Activated T-helper 2 cell treated with anti-CD3 and anti-CD28 coated beads, Interferon-gamma antibody, Interleukin-2, Interleukin-4, amounts not matched to agents 10 μg/mL and 5 μg/mL and 100 μg/mL, durations not matched to agents 14 hours and 24 hours and 36 hours (primary cell): ENCODE data around the gene CEP72. TPM values are rescaled to one million over a fixed set of nuclear protein-coding genes. Genes with fewer than 3 reads are reported as not detected.
"Not testable (repeated sequence)": the region's sequence is repeated elsewhere in the genome, so short reads cannot be mapped to it uniquely, and the experiment has no call there.

ENCODE experiments used
- DNase-seq: peaks from one replicate; pipeline ENCODE4 v3.0.0; 2021; ENCODE audit warnings: low spot score
- H3K27ac Mint-ChIP-seq: one replicate; pipeline ENCODE4 v1.8.0; 2021; ENCODE audit warnings: mixed read lengths
- H3K27me3 Mint-ChIP-seq: one replicate; pipeline ENCODE4 v1.8.0; 2021; ENCODE audit warnings: low read depth, mixed read lengths
- H3K36me3 Mint-ChIP-seq: one replicate; pipeline ENCODE4 v1.8.0; 2021; ENCODE audit warnings: low read depth, mixed read lengths
- H3K4me1 Mint-ChIP-seq: one replicate; pipeline ENCODE4 v1.8.0; 2021; ENCODE audit warnings: low read depth, mixed read lengths
- H3K4me3 Mint-ChIP-seq: one replicate; pipeline ENCODE4 v1.8.0; 2021; ENCODE audit warnings: low read depth, mild to moderate bottlenecking, moderate library complexity, mixed read lengths
- H3K9me3 Mint-ChIP-seq: one replicate; pipeline ENCODE4 v1.8.0; 2021; ENCODE audit warnings: mixed read lengths
- intact Hi-C: fragments of 100-400 bp; cut with micrococcal nuclease; formaldehyde crosslinking; loops from one replicate; pipeline ENCODE4 v1.15.1; 2023
- total RNA-seq: library from RNA; stranded (reverse); gene quantifications from 2 replicates; pipeline ENCODE4 v1.2.3, GENCODE V29; 2022

The CEP72 gene
- total RNA-seq, 1 donor from 2014 or later, result 30.2 TPM

DNA sequence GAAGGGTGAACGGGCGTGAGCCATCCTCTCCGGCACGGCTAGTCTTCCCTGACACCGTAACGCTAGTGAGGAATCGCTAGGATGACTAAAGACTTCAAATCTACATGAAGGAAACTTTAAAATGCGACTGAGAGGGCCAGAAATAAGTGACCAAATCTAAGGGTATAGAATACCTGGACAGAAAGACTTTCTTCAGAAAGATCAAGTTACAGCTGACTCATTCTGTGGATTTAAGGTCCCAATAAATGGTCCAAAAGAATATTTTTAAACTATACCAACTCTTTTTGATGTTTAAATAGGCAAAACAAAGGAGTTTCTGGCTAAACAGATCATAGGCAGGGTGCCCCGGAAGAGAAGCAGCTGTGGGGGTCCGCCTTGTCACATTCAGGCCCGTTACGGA, 38.9 kb upstream of the CEP72 start:
- Mint-ChIP-seq H3K4me1 (no peaks in the 10 kb centered on the region), H3K27me3 (peaks cover 9% of the 10 kb centered on the region), H3K4me3 (no peak overlapping the region), H3K9me3 (peaks cover 15% of the 10 kb centered on the region), H3K27ac (no peak overlapping the region), H3K36me3 (no peaks in the 10 kb centered on the region)
- DNase-seq, result no peak
- intact Hi-C loops, result no loop called here

DNA sequence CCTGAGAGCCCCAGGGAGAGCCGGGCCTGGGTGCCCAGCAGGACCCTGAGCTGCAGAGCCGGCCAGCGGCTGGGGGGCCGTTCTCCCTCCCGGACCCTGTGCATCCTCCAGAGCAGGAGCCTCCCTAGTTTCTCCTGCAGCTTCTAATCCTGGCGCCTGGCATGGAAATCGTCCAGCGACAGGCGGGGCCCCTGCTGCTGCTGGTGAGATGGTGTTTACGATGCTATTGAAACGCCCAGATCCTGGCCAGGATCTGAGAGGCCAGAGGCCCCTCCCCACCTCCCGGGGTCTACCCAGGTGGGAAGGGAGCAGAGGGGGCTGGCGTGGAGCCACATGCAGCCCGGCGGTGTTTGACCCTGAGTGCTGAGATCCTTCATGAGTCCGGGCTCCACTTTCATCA, 38.2 kb upstream of the CEP72 start:
- Mint-ChIP-seq H3K4me1 (no peaks in the 10 kb centered on the region), H3K9me3 (peaks cover 15% of the 10 kb centered on the region), H3K36me3 (no peaks in the 10 kb centered on the region), H3K27ac (no peak overlapping the region), H3K27me3 (peaks cover 13% of the 10 kb centered on the region), H3K4me3 (no peak overlapping the region)
- no peak for DNase-seq
- intact Hi-C loops, result no loop called here

DNA sequence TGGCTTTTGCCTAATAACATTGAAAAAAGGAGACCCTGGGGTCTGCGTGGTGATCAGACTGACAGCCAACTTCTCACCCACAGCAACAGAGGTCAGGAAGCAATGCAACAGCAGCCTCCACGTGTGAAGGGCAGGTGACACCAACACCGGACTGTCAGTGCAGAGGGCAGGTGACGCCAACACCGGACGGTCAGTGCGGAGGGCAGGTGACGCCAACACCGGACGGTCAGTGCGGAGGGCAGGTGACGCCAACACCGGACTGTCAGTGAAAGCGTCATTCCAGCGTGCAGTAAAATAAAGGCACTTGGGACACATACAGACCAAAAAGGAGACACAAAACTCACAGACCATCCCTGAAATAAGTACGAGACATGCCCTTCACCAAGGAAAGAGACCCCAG, 37.2 kb upstream of the CEP72 start:
- Mint-ChIP-seq H3K27ac (no peak overlapping the region), H3K4me3 (no peak overlapping the region), H3K4me1 (no peaks in the 10 kb centered on the region), H3K27me3 (peaks cover 18% of the 10 kb centered on the region), H3K36me3 (no peaks in the 10 kb centered on the region), H3K9me3 (peaks cover 15% of the 10 kb centered on the region)
- intact Hi-C loops, result no loop called here
- DNase-seq, result no peak

DNA sequence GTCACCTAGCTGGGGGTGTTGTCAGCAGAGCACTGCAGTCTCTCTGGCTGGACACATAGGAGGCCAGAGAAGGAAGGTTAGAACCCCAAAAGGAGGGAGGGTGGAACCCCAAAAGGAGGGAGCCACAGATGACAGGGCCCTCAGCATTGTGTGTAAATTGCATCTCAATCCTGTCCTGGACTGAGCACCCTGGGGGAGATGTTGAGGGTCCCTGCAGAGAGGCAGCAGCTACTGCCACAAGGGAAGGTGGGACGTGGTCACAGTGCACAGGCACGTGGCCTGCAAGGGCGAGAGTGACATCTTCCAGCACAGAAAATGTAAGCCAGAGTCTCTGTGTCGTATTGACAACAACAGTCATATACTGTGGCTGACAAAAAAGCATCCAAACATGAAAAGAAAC, 36.5 kb upstream of the CEP72 start:
- DNase-seq, result no peak
- no peak overlapping the region for H3K27ac Mint-ChIP-seq
- intact Hi-C loops, result no loop called here
- H3K9me3 Mint-ChIP-seq, result peaks cover 15% of the 10 kb centered on the region
- H3K4me3 Mint-ChIP-seq, result no peak overlapping the region
- no peaks in the 10 kb centered on the region for H3K4me1 Mint-ChIP-seq
- H3K36me3 Mint-ChIP-seq, result no peaks in the 10 kb centered on the region
- H3K27me3 Mint-ChIP-seq, result peaks cover 24% of the 10 kb centered on the region

DNA sequence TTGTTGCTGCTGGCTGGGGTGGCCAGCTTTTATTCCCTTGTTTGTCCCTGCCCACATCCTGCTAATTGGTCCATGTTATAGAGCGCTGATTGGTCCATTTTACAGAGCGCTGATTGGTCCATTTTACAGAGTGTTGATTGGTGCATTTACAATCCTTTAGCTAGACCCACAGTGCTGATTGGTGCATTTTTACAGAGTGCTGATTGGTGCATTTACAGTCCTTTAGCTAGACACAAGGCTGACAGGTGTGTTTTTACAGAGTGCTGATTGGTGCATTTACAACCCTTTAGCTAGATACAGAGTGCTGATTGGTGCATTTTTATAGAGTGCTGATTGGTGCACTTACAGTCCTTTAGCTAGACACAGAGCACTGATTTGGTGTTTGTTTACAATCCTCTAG, 34.9 kb upstream of the CEP72 start:
- DNase-seq, H3K4me3 Mint-ChIP-seq, intact Hi-C loops, H3K27ac Mint-ChIP-seq, H3K36me3 Mint-ChIP-seq, H3K4me1 Mint-ChIP-seq: not testable (repeated sequence)
- H3K9me3 Mint-ChIP-seq, result peaks cover 15% of the 10 kb centered on the region
- peaks cover 27% of the 10 kb centered on the region for H3K27me3 Mint-ChIP-seq

DNA sequence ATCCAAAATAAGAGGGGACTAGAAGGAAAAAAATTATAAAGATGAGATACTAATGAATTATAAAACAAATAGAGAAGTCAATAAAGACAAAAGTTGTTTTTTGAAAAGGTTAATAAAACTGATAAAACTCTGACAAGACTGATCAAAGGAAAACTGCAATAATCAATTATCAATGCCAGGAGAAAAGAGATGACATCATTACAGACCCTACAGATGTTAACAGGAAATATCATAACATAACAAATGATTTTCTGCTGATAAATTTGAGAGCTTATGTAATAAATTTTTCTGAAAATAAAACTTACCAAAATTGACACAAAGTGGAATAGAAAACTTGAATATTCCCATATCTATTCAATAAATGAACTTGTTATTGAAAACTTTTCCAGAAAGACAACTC, 34.3 kb upstream of the CEP72 start:
- Mint-ChIP-seq H3K36me3 (no peaks in the 10 kb centered on the region), H3K9me3 (peaks cover 15% of the 10 kb centered on the region), H3K4me3 (no peak overlapping the region), H3K27ac (no peak overlapping the region), H3K4me1 (no peaks in the 10 kb centered on the region), H3K27me3 (peaks cover 27% of the 10 kb centered on the region)
- intact Hi-C loops, result no loop called here
- DNase-seq, result no peak

DNA sequence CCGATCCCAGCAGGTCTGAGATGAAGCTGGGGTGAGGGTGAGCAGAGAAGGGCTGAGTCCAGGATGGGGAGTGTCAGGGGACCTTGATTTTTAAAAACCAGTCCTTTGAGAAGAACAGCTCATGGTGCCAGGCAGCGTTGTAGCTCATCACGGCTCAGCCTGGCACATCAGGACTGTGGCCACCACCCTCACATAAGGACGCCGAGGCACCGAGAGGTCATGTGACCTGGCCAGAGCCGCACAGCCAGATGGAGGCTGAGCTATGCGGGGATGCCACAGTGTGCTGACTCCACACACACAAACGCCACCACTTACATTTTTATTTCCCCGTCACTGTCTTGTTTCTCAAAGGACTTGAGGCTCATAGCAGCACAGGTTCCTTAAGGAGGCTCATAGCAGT, 32.9 kb upstream of the CEP72 start:
- Mint-ChIP-seq H3K9me3 (peaks cover 21% of the 10 kb centered on the region), H3K36me3 (no peaks in the 10 kb centered on the region), H3K27ac (no peak overlapping the region), H3K4me1 (no peaks in the 10 kb centered on the region), H3K4me3 (no peak overlapping the region), H3K27me3 (peaks cover 27% of the 10 kb centered on the region)
- DNase-seq, result no peak
- intact Hi-C loops, result no loop called here

DNA sequence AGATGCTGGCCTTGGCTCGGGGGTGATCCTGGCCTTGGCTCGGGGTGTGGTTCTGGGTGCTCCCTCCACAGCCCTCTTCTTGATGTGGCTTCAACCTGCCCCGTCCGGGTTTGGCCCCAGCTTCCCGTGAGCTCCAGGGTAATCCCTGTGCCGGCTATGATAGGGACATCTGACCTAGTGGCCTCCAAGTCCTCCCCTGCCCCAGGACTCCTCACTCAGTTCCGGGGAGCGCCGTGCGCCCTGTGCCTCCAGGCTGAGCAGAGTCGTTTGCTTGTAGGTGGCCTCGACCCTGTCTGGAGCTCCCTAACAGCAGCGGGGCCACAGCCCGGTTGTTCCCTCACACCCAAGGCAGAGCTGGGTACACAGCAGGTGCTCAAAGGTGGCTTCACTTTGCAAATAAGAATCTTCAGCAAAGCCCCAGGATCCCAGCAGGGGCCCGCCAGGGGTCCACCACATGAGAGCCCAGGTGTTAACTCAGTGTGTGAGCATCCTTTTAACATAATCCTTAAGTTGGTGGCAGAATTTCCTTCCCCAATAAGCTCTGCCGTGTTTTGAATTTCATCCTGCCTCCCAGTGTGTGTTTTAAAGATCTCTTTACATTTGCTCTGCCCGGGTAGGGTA, 32.3 kb upstream of the CEP72 start:
- Mint-ChIP-seq H3K27ac (no peak overlapping the region), H3K36me3 (no peaks in the 10 kb centered on the region), H3K9me3 (peaks cover 21% of the 10 kb centered on the region), H3K4me3 (no peak overlapping the region), H3K27me3 (peaks cover 27% of the 10 kb centered on the region), H3K4me1 (no peaks in the 10 kb centered on the region)
- intact Hi-C loops, result no loop called here
- DNase-seq, result no peak

DNA sequence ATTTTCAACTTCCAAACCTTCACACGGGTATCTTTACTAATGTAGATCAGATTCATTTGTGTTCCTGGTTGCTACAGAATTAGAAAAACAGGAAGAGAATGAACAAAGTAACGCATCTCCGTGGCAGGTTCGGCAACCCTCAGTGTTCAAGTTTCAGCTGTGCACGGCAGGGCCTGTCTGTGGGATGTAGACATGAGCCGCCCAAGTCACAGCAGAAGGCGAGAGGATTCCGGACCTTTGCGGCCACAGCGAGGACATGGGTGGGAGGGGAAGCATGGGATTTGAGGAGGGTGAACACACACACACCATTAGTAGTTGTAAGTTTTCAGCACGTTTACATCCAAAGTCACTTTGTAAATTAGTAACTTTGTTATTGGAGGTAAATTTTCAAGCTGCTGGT, 31.7 kb upstream of the CEP72 start:
- Mint-ChIP-seq H3K4me3 (no peak overlapping the region), H3K27me3 (peaks cover 24% of the 10 kb centered on the region), H3K4me1 (no peaks in the 10 kb centered on the region), H3K27ac (no peak overlapping the region), H3K36me3 (no peaks in the 10 kb centered on the region), H3K9me3 (peaks cover 18% of the 10 kb centered on the region)
- no peak for DNase-seq
- intact Hi-C loops, result no loop called here

DNA sequence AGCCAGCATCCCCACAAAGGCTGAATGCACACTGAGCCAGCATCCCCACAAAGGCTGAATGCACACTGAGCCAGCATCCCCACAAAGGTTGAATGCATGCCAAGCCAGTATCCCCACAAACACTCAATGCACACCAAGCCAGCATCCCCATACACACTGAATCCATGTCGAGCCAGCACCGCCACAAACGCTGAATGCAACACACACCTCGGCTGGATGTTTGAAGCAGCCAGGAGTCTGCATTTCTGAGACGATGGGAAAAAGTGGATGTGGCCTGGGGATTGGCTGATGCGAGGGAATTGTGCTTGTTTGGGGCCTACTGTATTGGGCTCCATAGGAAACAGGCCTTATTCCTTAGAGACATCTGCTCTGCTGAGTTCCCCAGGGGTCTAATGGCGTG, 30.9 kb upstream of the CEP72 start:
- Mint-ChIP-seq H3K27ac (no peak overlapping the region), H3K36me3 (no peaks in the 10 kb centered on the region), H3K27me3 (peaks cover 20% of the 10 kb centered on the region), H3K9me3 (peaks cover 13% of the 10 kb centered on the region), H3K4me3 (no peak overlapping the region), H3K4me1 (no peaks in the 10 kb centered on the region)
- intact Hi-C loops, result no loop called here
- no peak for DNase-seq

DNA sequence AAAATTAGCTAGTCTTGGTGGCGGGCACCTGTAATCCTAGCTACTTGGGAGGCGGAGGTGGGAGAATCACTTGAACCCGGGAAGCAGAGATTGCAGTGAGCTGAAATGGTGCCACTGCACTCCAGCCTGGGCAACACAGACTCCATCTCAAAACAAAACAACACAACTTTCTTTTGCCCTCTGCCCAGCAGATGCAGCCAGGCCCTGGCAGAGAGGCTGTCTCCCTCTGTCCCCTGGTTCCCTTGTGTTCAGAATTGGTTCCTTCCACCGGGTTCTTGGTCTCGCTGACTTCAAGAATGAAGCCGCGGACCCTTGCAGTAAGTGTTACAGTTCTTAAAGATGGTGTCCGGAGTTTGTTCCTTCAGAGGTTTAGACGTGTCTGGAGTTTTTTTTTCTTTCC, 30.2 kb upstream of the CEP72 start:
- H3K4me1 Mint-ChIP-seq, result no peaks in the 10 kb centered on the region
- intact Hi-C loops, result no loop called here
- peaks cover 13% of the 10 kb centered on the region for H3K9me3 Mint-ChIP-seq

DNA sequence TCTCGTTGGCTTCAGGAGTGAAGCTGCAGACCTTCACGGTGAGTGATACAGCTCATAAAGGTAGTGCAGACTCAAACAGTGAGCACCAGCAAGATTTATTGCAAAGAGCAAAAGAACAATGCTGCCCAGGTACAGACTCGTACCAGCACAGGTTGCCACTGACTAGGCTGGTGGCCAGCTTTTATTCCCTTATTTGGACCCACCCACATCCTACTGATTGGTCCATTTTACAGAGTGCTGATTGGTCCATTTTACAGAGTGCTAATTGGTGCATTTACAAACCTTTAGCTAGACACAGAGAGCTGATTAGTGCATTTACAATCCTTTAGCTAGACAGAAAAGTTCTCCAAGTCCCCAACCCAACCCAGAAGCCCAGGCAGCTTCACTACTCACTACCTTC, 29.7 kb upstream of the CEP72 start:
- H3K4me1 Mint-ChIP-seq, DNase-seq, intact Hi-C loops, H3K27ac Mint-ChIP-seq, H3K4me3 Mint-ChIP-seq, H3K36me3 Mint-ChIP-seq: not testable (repeated sequence)
- Mint-ChIP-seq H3K27me3 (peaks cover 18% of the 10 kb centered on the region), H3K9me3 (peaks cover 12% of the 10 kb centered on the region)

More for the DNA sequence above, 30.2 kb upstream of the CEP72 start:
- no peaks in the 10 kb centered on the region for H3K36me3 Mint-ChIP-seq
- DNase-seq, result no peak
- H3K4me3 Mint-ChIP-seq, result no peak overlapping the region
- H3K27me3 Mint-ChIP-seq, result peaks cover 20% of the 10 kb centered on the region
- H3K27ac Mint-ChIP-seq, result no peak overlapping the region

DNA sequence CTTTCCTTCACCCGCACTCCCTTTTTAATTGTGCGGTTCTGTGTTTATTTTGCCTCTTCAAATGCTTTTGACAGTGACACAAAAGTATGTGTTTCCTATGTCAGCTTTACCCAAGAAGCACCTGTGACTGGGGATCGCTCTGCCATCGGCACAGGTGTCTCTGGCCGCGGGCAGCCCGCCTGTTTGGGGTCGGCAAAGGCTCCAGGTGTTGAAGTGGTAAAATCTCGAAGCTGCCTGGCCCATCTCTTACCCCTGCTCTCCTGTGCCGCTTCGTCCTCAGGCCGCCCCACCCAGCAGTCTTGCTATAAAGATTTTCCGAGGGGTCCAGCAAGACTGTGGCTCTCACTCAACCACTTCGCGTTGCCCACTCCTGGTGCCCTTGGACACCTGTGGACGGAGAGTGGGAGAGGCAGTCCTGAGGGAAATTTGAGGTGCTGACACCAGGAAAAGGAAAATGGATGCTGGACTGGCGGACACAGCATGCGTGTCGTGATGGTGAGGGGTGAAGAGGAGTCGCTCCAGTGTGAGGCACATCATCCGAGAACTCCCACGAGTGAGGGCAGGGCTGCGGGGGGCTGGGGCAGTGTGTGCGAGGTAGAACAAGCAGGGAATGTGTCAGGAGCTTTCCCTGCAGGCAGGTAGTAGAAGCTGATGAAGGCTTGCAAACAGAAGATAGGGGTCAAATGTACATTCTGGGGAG, 29.1 kb upstream of the CEP72 start:
- H3K27ac Mint-ChIP-seq, result no peak overlapping the region
- H3K36me3 Mint-ChIP-seq, result no peaks in the 10 kb centered on the region
- DNase-seq, result no peak
- no peak overlapping the region for H3K4me3 Mint-ChIP-seq
- no peaks in the 10 kb centered on the region for H3K4me1 Mint-ChIP-seq
- peaks cover 23% of the 10 kb centered on the region for H3K27me3 Mint-ChIP-seq
- peaks cover 6% of the 10 kb centered on the region for H3K9me3 Mint-ChIP-seq
- intact Hi-C loops, result no loop called here
